ENCODE measurements around the gene FOXE3.
A peak's percentile ranks its signal among the peaks of the same experiment; 100 is the strongest.

Gene FOXE3

GRCh38 chr1:47406966-47407365 lies 9.1 kb upstream of the FOXE3 start:
- no peak for DNase-seq

GRCh38 chr1:47407481-47407880 lies 8.6 kb upstream of the FOXE3 start:
- no peak for DNase-seq

- no peak for DNase-seq
These were observed 6.6 kb upstream of the FOXE3 start for GRCh38 chr1:47409311-47410067.

GRCh38 chr1:47410068-47410455 lies 6.0 kb upstream of the FOXE3 start:
- DNase-seq = no peak

GRCh38 chr1:47411436-47411835 lies 4.6 kb upstream of the FOXE3 start:
- no peak for DNase-seq

- DNase-seq = no peak
These were observed 3.6 kb upstream of the FOXE3 start for GRCh38 chr1:47412437-47412836.

- no peak for DNase-seq
These were observed 459 bp downstream of the FOXE3 start for GRCh38 chr1:47416319-47417169.

- no peak for DNase-seq
These were observed 1.3 kb downstream of the FOXE3 start for GRCh38 chr1:47417170-47418044.

GRCh38 chr1:47418122-47418521 lies 2.0 kb downstream of the FOXE3 start:
- DNase-seq = no peak

GRCh38 chr1:47418681-47419325 lies 2.7 kb downstream of the FOXE3 start:
- no peak for DNase-seq

GRCh38 chr1:47420547-47420946 lies 4.5 kb downstream of the FOXE3 start:
- DNase-seq = no peak

- no peak for DNase-seq
These were observed 7.8 kb downstream of the FOXE3 start for GRCh38 chr1:47423872-47424271.

- peak; percentile 47 for DNase-seq
These were observed 8.4 kb downstream of the FOXE3 start for GRCh38 chr1:47424336-47424982.

- DNase-seq = no peak
These were observed 15.4 kb downstream of the FOXE3 start for GRCh38 chr1:47431534-47431933.

GRCh38 chr1:47432071-47433036 lies 16.3 kb downstream of the FOXE3 start:
- no peak for DNase-seq

- DNase-seq = no peak
These were observed 16.9 kb downstream of the FOXE3 start for GRCh38 chr1:47433037-47433421.

GRCh38 chr1:47433477-47434050 lies 17.5 kb downstream of the FOXE3 start:
- DNase-seq = no peak

GRCh38 chr1:47434051-47434842 lies 18.2 kb downstream of the FOXE3 start:
- no peak for DNase-seq

GRCh38 chr1:47435506-47436303 lies 19.6 kb downstream of the FOXE3 start:
- no peak for DNase-seq
